GM06990 (cell line): Measurements from ENCODE around the gene ZC3H12D.

Experiments
- DNase-seq: peaks from one replicate; pipeline ENCODE4 v3.0.0-alpha.2; 2011; ENCODE audit not compliant: insufficient read length; ENCODE audit errors: extremely low read depth
- H3K27me3 ChIP-seq: replicated peaks from 2 replicates; pipeline ENCODE4 v1.6.0; 2011; ENCODE audit warnings: low read length; ENCODE audit not compliant: control insufficient read depth, insufficient read depth
- H3K36me3 ChIP-seq: 2 replicates; pipeline ENCODE4 v1.5.1; 2011; ENCODE audit warnings: low read length; ENCODE audit not compliant: control insufficient read depth, insufficient read depth
- H3K4me3 ChIP-seq: replicated peaks from 2 replicates; pipeline ENCODE4 v1.5.1; 2011; ENCODE audit warnings: low read depth, mild to moderate bottlenecking, control low read depth, low read length
- TF ChIP-seq, protein P1 (sequence below): IDR thresholded peaks from 2 replicates; pipeline ENCODE4 v1.5.1; 2011; ENCODE audit warnings: low read length, control low read depth, mild to moderate bottlenecking, inconsistent platforms; ENCODE audit not compliant: insufficient read depth, poor library complexity, severe bottlenecking

Gene ZC3H12D

DNA sequence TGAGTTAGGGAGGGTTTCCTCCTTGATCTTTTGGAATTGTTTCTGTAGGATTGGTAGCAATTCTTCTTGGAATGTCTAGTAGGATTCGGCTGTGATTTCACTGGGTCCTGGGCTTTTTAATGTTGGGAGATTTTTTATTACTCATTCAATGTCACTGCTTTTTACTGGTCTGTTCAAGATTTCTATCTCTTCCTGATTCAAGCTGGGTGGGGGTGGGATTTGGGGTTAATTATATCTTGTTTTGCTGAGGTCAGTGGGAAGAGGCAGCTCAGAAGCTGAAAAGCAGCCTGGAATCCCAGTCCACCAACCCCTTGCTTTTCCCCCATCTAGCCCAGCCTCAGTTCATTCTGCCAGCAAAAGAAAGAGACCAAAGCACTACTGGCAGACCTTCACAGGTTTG, 45.2 kb downstream of the ZC3H12D start:
- Histone ChIP-seq H3K27me3 (no peaks in the 10 kb centered on the region), H3K4me3 (no peak overlapping the region), H3K36me3 (0 out of 2 replicates have a peak, but pooled peaks cover 1% of the 10 kb centered on the region)
- TF ChIP-seq, protein P1, sequence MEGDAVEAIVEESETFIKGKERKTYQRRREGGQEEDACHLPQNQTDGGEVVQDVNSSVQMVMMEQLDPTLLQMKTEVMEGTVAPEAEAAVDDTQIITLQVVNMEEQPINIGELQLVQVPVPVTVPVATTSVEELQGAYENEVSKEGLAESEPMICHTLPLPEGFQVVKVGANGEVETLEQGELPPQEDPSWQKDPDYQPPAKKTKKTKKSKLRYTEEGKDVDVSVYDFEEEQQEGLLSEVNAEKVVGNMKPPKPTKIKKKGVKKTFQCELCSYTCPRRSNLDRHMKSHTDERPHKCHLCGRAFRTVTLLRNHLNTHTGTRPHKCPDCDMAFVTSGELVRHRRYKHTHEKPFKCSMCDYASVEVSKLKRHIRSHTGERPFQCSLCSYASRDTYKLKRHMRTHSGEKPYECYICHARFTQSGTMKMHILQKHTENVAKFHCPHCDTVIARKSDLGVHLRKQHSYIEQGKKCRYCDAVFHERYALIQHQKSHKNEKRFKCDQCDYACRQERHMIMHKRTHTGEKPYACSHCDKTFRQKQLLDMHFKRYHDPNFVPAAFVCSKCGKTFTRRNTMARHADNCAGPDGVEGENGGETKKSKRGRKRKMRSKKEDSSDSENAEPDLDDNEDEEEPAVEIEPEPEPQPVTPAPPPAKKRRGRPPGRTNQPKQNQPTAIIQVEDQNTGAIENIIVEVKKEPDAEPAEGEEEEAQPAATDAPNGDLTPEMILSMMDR = no peak
- DNase-seq = no peak

DNA sequence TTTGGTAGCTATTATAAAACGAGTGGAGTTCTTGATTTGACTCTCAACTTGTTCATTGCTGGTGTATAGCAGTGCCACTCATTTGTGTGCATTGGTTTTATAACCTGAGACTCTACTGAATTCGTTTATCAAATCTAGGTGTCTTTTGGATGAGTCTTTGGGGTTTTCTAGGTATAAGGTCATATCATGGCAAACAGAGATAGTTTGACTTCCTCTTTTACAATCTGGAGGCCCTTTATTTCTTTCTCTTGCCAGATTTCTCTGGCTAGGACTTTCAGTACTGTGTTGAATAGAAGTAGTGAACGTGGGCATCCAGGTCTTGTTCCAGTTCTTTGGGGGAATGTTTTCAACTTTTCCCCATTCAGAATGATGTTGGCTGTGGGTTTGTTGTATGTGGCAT, 46.0 kb downstream of the ZC3H12D start:
- DNase-seq = no peak
- Histone ChIP-seq H3K36me3 (no peaks in the 10 kb centered on the region), H3K27me3 (no peaks in the 10 kb centered on the region), H3K4me3 (no peak overlapping the region)
- TF ChIP-seq, protein P1 = no peak

DNA sequence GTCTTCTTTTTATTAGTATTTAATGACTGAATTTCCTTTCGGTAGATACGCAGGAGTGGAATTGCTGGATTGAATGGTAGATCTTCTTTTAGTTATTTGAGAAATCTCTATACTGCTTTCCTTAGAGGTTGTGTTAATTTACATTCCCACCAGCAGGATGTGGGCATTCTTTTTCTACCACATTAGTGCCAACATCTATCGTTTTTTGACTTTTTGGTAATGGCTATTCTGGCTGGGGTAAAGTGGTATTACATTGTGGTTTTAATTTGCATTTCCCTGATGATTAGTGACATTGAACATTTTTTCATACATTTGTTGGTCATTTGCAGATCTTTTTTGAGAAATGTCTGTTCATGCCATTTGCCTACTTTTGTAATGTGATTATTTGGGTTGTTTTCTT, 47.6 kb downstream of the ZC3H12D start:
- no peaks in the 10 kb centered on the region for H3K27me3 ChIP-seq
- H3K36me3 ChIP-seq = no peaks in the 10 kb centered on the region
- H3K4me3 ChIP-seq = no peak overlapping the region
- DNase-seq = no peak
- TF ChIP-seq, protein P1 = no peak

DNA sequence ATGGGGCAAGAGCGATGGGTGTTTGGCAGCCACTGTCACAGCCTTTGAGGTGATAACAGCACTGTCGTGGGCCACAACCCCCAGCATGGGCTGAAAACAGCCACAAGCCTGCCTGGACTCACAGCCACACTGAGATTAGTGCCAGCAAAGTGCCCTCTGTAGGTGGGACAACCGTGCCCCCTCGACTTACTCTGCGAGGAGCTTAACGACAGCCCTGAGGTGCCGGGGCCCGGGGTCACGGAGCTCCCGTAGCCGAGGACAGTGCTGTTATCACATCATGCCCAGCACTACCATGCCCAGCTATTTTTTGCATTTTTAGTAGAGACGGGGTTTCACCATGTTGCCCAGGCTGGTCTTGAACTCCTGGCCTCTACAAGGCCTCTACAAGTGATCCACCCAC, 48.2 kb downstream of the ZC3H12D start:
- no peaks in the 10 kb centered on the region for H3K27me3 ChIP-seq
- H3K36me3 ChIP-seq = no peaks in the 10 kb centered on the region
- H3K4me3 ChIP-seq = no peak overlapping the region
- DNase-seq = no peak
- TF ChIP-seq, protein P1 = no peak

DNA sequence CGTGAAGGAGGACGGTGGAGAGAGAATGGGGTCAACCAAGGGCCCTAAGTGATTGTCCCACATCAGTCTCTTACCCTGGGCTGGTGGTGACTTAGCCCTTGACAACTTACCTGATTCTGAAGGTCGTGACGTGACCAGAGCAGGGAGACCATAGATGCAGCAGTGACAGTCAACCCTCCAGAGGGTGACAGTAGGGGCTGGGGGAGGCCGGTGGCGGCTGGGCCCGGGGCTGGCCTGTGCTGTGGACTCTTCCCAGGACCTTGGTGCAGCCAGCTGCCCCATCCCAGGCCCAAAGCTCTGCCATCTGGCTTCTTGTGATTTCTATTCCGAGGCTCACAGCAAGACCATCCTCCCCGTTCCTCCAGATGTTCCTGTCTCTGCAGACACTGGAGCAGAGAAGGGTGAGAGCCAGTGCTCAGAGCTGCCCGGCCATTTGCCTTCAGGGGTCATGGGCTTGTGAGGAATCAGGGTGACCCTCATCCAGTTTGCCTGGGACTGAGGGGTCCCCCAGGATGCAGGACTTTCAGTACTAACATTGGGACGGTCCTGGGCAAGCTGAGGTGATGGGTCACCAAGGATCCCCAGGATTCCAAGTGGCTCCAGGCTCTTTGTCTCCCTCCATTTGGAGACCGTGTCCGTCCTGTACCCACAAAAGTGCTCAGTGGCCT, 48.8 kb downstream of the ZC3H12D start:
- Histone ChIP-seq H3K4me3 (no peak overlapping the region), H3K27me3 (no peaks in the 10 kb centered on the region), H3K36me3 (no peaks in the 10 kb centered on the region)
- TF ChIP-seq, protein P1 = no peak
- DNase-seq = no peak

DNA sequence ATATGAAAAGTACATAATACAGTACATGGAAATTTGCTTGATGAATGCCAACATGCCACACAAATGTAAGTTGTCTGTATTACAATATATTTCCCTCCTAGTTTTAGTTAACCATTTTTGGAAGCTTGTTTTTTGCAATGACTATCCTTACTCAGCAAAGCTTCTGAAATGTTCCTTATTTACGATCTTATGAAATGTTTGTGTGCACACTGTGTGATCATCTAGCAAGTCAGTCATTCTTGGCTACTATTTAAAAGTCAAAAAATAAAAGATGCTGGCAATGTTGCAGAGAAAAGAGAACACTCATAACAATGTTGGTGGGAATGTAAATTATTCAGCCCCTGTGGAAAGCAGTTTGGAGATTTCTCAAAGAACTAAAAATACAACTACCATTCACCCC, 50.9 kb downstream of the ZC3H12D start:
- Histone ChIP-seq H3K27me3 (no peaks in the 10 kb centered on the region), H3K4me3 (no peak overlapping the region), H3K36me3 (no peaks in the 10 kb centered on the region)
- DNase-seq = no peak
- TF ChIP-seq, protein P1 = no peak
